Measurements from ENCODE around the gene STX16. TPM values are rescaled to one million over a fixed set of nuclear protein-coding genes. Genes with fewer than 3 reads are reported as not detected.

Gene STX16
- total RNA-seq, 1 experiment from 2014 or later, result 38.0 TPM

DNA sequence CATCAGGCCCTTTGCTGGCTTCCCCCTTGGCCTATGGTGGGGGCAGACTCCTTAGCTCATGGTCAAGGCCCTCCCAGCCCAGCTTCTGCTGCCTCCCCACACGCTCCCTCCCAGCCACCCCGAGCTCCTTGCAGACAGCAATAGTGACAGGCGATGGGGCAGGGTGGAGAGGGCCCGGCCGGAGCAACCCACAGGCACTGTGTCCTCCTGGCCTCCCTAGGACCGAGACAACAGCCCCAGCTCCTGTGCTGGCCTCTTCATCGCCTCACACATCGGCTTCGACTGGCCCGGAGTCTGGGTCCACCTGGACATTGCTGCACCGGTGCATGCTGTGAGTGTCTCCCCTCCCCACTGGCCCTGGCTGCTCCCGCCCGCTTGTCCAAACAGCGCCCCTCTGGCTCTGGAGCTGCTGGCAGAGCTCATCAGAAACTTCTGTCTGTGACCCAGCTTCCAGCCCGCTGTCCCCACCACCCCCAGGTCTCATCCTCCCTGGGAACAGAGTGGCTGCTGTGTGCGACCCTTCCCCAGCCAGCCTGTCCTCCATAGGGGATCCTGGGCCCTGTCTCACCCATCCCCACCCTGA lies 63.3 kb downstream of the STX16 start:
- no peaks in the 10 kb centered on the region for H3K27me3 ChIP-seq
- DNase-seq, result peak in 1 of 2 experiments; percentile 6

DNA sequence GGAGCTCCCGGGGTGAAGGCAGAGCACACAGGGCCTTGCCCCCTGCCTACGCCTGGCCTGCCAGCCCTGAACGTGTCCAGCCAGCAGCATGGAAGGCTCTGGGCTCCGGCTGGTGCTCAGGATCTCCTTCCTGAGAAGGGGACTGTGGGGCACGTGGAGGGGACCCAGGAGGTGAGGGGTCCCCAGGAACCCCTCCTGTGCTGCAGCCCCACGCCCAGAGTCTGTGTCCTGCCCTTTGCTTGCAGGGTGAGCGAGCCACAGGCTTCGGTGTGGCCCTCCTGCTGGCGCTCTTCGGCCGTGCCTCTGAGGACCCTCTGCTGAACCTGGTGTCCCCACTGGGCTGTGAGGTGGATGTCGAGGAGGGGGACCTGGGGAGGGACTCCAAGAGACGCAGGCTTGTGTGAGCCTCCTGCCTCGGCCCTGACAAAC lies 63.9 kb downstream of the STX16 start:
- Histone ChIP-seq H3K9me3 (replicated peaks) (no peaks in the 10 kb centered on the region), H3K4me1 (peaks cover 11% of the 10 kb centered on the region), H3K36me3 (no peaks in the 10 kb centered on the region), H3K27ac (no peak overlapping the region), H3K27me3 (no peaks in the 10 kb centered on the region), H3K4me3 (no peak overlapping the region)
- peak; percentile 3 to 5 for DNase-seq

More for the DNA sequence above, 63.3 kb downstream of the STX16 start:
- H3K9me3 ChIP-seq (replicated peaks), result no peaks in the 10 kb centered on the region
- no peak overlapping the region for H3K27ac ChIP-seq
- no peaks in the 10 kb centered on the region for H3K36me3 ChIP-seq
- H3K4me3 ChIP-seq, result no peak overlapping the region
- H3K4me1 ChIP-seq, result peaks cover 11% of the 10 kb centered on the region

- Histone ChIP-seq H3K4me1 (peaks cover 11% of the 10 kb centered on the region), H3K4me3 (no peak overlapping the region), H3K9me3 (replicated peaks) (no peaks in the 10 kb centered on the region), H3K27ac (no peak overlapping the region), H3K36me3 (no peaks in the 10 kb centered on the region), H3K27me3 (no peaks in the 10 kb centered on the region)
- DNase-seq, result peak in 1 of 2 experiments; percentile 5
Measured at GRCh38 chr20:58715391-58715800, 64.3 kb downstream of the STX16 start.

DNA sequence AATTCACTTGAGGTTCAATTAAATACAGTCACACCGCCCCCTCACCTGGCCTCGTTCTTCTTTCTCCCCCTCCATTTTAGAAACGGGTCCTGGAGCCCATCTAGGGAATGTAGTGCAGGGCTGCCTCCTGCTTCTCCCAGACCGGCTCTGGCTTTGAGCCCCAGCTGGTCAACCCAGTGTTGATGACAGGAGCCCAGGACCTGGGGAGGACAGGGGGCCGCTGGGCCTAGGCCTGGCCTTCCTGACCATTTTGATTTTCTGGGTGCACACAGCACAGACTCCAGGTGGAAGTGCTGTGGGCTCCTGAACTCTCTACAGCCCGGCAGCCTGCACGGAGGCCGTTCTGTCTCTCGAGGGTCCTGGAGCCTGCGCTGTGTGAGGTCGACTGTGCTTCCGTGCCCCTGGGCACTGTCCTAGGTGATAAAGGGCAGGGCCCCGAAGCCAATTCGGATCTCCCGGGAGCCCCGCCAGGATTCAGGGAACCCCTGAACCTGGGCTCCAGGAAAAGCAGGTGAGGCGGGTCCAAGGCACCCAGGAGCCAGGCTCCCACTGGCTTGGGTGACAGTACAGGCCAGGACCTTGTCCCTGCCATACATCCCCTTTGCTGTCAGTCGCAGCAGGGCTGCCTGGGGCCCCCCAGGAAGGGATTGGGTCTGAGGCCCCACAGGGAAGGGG lies 64.9 kb downstream of the STX16 start:
- H3K9me3 ChIP-seq (replicated peaks), result no peaks in the 10 kb centered on the region
- H3K36me3 ChIP-seq, result no peaks in the 10 kb centered on the region
- H3K4me1 ChIP-seq, result peaks cover 11% of the 10 kb centered on the region
- H3K27ac ChIP-seq, result peak overlapping the region; percentile 22; the same call in 1 of the 2 replicates
- no peak overlapping the region for H3K4me3 ChIP-seq
- DNase-seq, result peak in 1 of 2 experiments; percentile 7
- H3K27me3 ChIP-seq, result no peaks in the 10 kb centered on the region

DNA sequence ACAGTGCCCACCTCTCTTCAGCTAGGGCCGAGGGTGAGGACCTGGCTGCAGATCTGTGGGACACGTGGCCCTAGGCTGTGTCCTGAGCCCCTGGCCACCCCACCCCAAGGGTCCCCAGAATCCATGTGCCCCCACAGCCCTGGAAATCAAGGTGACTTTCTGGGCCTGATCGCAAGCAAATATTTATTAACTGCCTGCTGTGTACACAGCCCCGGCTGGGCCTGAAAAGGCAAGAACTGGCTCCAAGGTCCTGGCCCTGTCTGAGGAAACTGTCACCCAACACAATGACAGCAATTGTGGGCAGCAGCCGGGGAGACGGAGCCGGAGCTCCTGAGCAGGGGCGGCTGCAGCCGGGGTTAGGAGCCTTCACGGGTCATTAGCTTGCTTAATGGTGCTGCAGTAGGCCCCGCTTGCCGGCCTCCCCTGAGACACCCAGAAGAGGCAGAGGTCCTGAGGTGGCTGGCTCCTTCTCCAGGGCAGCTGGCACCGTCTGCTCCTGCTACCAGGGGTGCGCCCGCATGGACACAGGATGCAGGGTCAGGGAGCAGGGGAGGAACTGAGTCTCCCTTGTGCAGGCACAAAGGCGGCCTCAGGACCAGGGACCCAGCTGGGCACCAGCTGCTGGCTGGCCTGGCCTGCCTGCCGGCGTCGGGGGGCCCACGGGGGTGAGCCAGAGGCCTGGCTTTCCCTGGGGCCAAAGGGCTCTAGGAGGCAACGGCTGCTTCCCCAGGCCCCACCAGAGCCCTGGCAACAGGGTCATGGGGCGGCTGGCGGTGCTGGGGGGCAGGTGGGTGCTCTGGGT lies 65.6 kb downstream of the STX16 start:
- Histone ChIP-seq H3K4me1 (peaks cover 11% of the 10 kb centered on the region), H3K36me3 (no peaks in the 10 kb centered on the region)
- DNase-seq, result peak; percentile 67 to 73

GRCh38 chr20:58717278-58718091 lies 66.4 kb downstream of the STX16 start:
- H3K36me3 ChIP-seq, result no peaks in the 10 kb centered on the region
- no peaks in the 10 kb centered on the region; the same call in 1 of the 2 replicates for H3K27me3 ChIP-seq
- H3K4me3 ChIP-seq, result no peak overlapping the region
- peak in 1 of 2 experiments; percentile 6 for DNase-seq
- peaks cover 11% of the 10 kb centered on the region for H3K4me1 ChIP-seq
- no peaks in the 10 kb centered on the region for H3K9me3 ChIP-seq (replicated peaks)
- peak overlapping the region; percentile 22; the same call in 1 of the 2 replicates for H3K27ac ChIP-seq

More for the DNA sequence above, 65.6 kb downstream of the STX16 start:
- peak overlapping the region; percentile 2; the same call in 1 of the 2 replicates for H3K4me3 ChIP-seq
- peak overlapping the region; percentile 22 for H3K27ac ChIP-seq
- H3K27me3 ChIP-seq, result no peaks in the 10 kb centered on the region; the same call in 1 of the 2 replicates
- H3K9me3 ChIP-seq (replicated peaks), result no peaks in the 10 kb centered on the region

- H3K4me1 ChIP-seq, result peaks cover 11% of the 10 kb centered on the region
- H3K9me3 ChIP-seq (replicated peaks), result no peaks in the 10 kb centered on the region
- no peaks in the 10 kb centered on the region; the same call in 1 of the 2 replicates for H3K27me3 ChIP-seq
- DNase-seq, result peak in 1 of 2 experiments; percentile 6
- H3K36me3 ChIP-seq, result no peaks in the 10 kb centered on the region
- H3K27ac ChIP-seq, result no peak overlapping the region
- H3K4me3 ChIP-seq, result no peak overlapping the region
Measured at GRCh38 chr20:58718121-58718563, 67.1 kb downstream of the STX16 start.

DNA sequence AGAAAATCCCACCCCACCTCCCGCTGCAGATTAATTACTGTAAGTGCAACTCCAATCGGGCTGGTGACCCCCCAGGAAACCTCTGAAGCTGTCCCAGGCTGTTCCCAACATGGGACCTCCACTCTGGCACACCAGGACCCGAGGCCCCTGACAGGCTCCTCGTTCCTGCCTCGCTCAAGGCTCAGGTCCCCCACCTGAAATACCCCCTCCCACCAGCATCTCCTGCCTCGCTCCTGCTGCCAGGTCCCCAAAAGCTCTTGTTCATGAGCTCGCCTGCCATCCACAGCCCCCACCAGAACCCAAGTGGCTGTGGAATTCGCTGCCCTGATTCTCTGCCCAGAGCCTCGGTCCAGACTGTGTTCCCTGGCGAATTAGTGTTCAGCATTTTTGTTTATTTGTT lies 67.6 kb downstream of the STX16 start:
- Histone ChIP-seq H3K4me1 (peaks cover 11% of the 10 kb centered on the region), H3K4me3 (no peak overlapping the region)

GRCh38 chr20:58719258-58719657 lies 68.2 kb downstream of the STX16 start:
- no peak overlapping the region for H3K4me3 ChIP-seq
- H3K36me3 ChIP-seq, result no peaks in the 10 kb centered on the region
- no peaks in the 10 kb centered on the region; the same call in 1 of the 2 replicates for H3K27me3 ChIP-seq
- peak in 1 of 2 experiments; percentile 3 for DNase-seq
- H3K4me1 ChIP-seq, result peaks cover 11% of the 10 kb centered on the region
- no peak overlapping the region for H3K27ac ChIP-seq
- H3K9me3 ChIP-seq (replicated peaks), result no peaks in the 10 kb centered on the region

More for the DNA sequence above, 67.6 kb downstream of the STX16 start:
- H3K9me3 ChIP-seq (replicated peaks), result no peaks in the 10 kb centered on the region
- H3K27ac ChIP-seq, result no peak overlapping the region
- no peaks in the 10 kb centered on the region for H3K36me3 ChIP-seq
- no peak for DNase-seq
- H3K27me3 ChIP-seq, result no peaks in the 10 kb centered on the region; the same call in 1 of the 2 replicates

DNA sequence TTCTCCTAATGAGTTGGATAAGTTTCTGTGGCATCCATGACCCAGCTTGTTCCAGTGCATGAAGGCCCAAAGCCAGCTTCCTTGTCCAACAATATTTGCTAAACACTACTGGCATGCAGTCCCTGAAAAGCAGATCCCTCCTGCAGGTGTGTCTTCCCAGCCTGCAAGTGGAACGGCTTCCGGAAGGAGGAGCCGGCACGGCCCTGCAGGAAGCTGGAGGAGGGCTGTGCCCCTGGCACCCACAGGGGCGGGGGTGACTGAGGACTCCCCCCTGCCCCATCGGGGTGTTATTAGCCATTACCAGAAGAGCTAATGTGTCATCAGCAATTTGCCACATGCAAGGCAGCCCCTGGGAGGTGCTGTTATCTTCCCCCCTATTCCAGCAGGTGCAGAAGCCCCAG lies 68.9 kb downstream of the STX16 start:
- Histone ChIP-seq H3K4me3 (no peak overlapping the region), H3K27ac (no peak overlapping the region), H3K4me1 (peaks cover 11% of the 10 kb centered on the region), H3K27me3 (no peaks in the 10 kb centered on the region; the same call in 1 of the 2 replicates), H3K9me3 (replicated peaks) (no peaks in the 10 kb centered on the region), H3K36me3 (no peaks in the 10 kb centered on the region)
- no peak for DNase-seq

- DNase-seq, result no peak
- Histone ChIP-seq H3K4me1 (peaks cover 11% of the 10 kb centered on the region), H3K9me3 (replicated peaks) (no peaks in the 10 kb centered on the region), H3K27ac (no peak overlapping the region), H3K4me3 (no peak overlapping the region), H3K27me3 (no peaks in the 10 kb centered on the region; the same call in 1 of the 2 replicates), H3K36me3 (no peaks in the 10 kb centered on the region)
Measured at GRCh38 chr20:58720890-58721289, 69.8 kb downstream of the STX16 start.

GRCh38 chr20:58721951-58722778 lies 71.1 kb downstream of the STX16 start:
- DNase-seq, result peak in 1 of 2 experiments; percentile 2
- Histone ChIP-seq H3K4me3 (no peak overlapping the region), H3K36me3 (no peaks in the 10 kb centered on the region), H3K27ac (no peak overlapping the region), H3K27me3 (no peaks in the 10 kb centered on the region; the same call in 1 of the 2 replicates), H3K9me3 (replicated peaks) (peaks cover 9% of the 10 kb centered on the region; the same call in 1 of the 2 replicates), H3K4me1 (peaks cover 4% of the 10 kb centered on the region)
